HepG2 (cell line): ENCODE data around the gene CEP131. TPM values are rescaled to one million over a fixed set of nuclear protein-coding genes. Genes with fewer than 3 reads are reported as not detected.

Experiments
- ARID4A ChIP-seq: sonication (generic); formaldehyde crosslinking; IDR thresholded peaks from 2 replicates; pipeline ENCODE4 v1.5.0; 2020; ENCODE audit warnings: mild to moderate bottlenecking, missing genetic modification reagents, borderline replicate concordance
- ATF1 ChIP-seq: IDR thresholded peaks from 2 replicates; pipeline ENCODE4 v1.6.1; 2016; ENCODE audit warnings: mild to moderate bottlenecking, control low read depth
- FOXC1 ChIP-seq: sonication (generic); formaldehyde crosslinking; IDR thresholded peaks from 2 replicates; pipeline ENCODE4 v1.8.0; 2022; ENCODE audit warnings: mild to moderate bottlenecking, missing genetic modification reagents, borderline replicate concordance
- GABPB1 ChIP-seq: IDR thresholded peaks from 2 replicates; pipeline ENCODE4 v1.6.1; 2016; ENCODE audit warnings: mild to moderate bottlenecking, missing genetic modification reagents, moderate library complexity, missing compliant biosample characterization
- HCFC1 ChIP-seq: fragments of 150-350 bp; IDR thresholded peaks from 2 replicates; pipeline ENCODE4 v1.6.1; 2014; ENCODE audit warnings: low read depth, low read length
- HDAC1 ChIP-seq: sonication (generic); formaldehyde crosslinking; IDR thresholded peaks from 2 replicates; pipeline ENCODE4 v1.5.1; 2020; ENCODE audit warnings: mild to moderate bottlenecking, missing genetic modification reagents
- HOXA3 ChIP-seq: sonication (generic); formaldehyde crosslinking; IDR thresholded peaks from 2 replicates; pipeline ENCODE4 v1.5.0; 2020; ENCODE audit warnings: missing genetic modification reagents
- MED13 ChIP-seq: sonication (generic); formaldehyde crosslinking; IDR thresholded peaks from 2 replicates; pipeline ENCODE4 v1.5.0; 2020; ENCODE audit warnings: missing genetic modification reagents
- MLLT10 ChIP-seq: sonication (generic); formaldehyde crosslinking; IDR thresholded peaks from 2 replicates; pipeline ENCODE4 v1.4.0; 2020; ENCODE audit warnings: missing genetic modification reagents
- ZBTB1 ChIP-seq: sonication (generic); formaldehyde crosslinking; IDR thresholded peaks from 2 replicates; pipeline ENCODE4 v1.4.0; 2020; ENCODE audit warnings: missing genetic modification reagents, borderline replicate concordance
- ZNF263 ChIP-seq: sonication (generic); formaldehyde crosslinking; IDR thresholded peaks from 2 replicates; pipeline ENCODE4 v1.4.0; 2020; ENCODE audit warnings: missing genetic modification reagents
- ZNF558 ChIP-seq: sonication (generic); formaldehyde crosslinking; IDR thresholded peaks from 2 replicates; pipeline ENCODE4 v1.9.0; 2022; ENCODE audit warnings: mild to moderate bottlenecking, missing genetic modification reagents, borderline replicate concordance
- ZNF670 ChIP-seq: sonication (generic); formaldehyde crosslinking; IDR thresholded peaks from 2 replicates; pipeline ENCODE4 v1.8.0; 2022; ENCODE audit warnings: mild to moderate bottlenecking, missing genetic modification reagents, borderline replicate concordance
- ZNF784 ChIP-seq: sonication (generic); formaldehyde crosslinking; IDR thresholded peaks from 2 replicates; pipeline ENCODE4 v1.5.1; 2020; ENCODE audit warnings: missing genetic modification reagents, mild to moderate bottlenecking, borderline replicate concordance
- ZNF883 ChIP-seq: sonication (generic); formaldehyde crosslinking; IDR thresholded peaks from 2 replicates; pipeline ENCODE4 v1.5.1; 2020; ENCODE audit warnings: mild to moderate bottlenecking, missing genetic modification reagents; ENCODE audit errors: not compliant biosample characterization
- ZNF891 ChIP-seq: sonication (generic); formaldehyde crosslinking; IDR thresholded peaks from 2 replicates; pipeline ENCODE4 v1.5.0; 2020; ENCODE audit warnings: mild to moderate bottlenecking, missing genetic modification reagents
- polyA plus RNA-seq, 8 experiments: library from polyadenylated mRNA; depleted of rRNA in 3 of 8; stranded (reverse) in 7 of 8; unstranded in 1 of 8; fragments of >200 nt; fragmentation: Illumina TruSeq in 4 of 8; extraction: Trizol in 4 of 8; gene quantifications; 2 replicates each; pipeline versions ENCODE4 v1.2.1 to v1.2.3, GENCODE V29; 2011 to 2016; ENCODE audit warnings: low read depth in 4 of 8, missing spikeins in 1 of 8, mixed read lengths in 1 of 8; ENCODE audit not compliant: insufficient read depth in 1 of 8
- total RNA-seq, 5 experiments: library from RNA; depleted of rRNA; stranded (reverse); fragments of >200 nt; fragmentation: Illumina TruSeq; extraction: Trizol; gene quantifications; 2 replicates each; pipeline ENCODE4 v1.2.3, GENCODE V29; 2016; ENCODE audit warnings: low read depth in 1 of 5
- TF ChIP-seq, protein P1 (sequence below): IDR thresholded peaks from 2 replicates; pipeline ENCODE4 v1.6.1; 2018; ENCODE audit warnings: missing genetic modification reagents, mild to moderate bottlenecking, missing compliant biosample characterization
- TF ChIP-seq, protein P2 (sequence below): sonication (generic); formaldehyde crosslinking; IDR thresholded peaks from 2 replicates; pipeline ENCODE4 v1.4.0; 2020; ENCODE audit warnings: mild to moderate bottlenecking, missing genetic modification reagents

CEP131 gene
- total and polyA plus RNA-seq, 2 of the 13 experiments (the other 11 are each of a cell fraction or from before 2014, with no cell fraction given): 5.0 to 16.8 TPM

DNA sequence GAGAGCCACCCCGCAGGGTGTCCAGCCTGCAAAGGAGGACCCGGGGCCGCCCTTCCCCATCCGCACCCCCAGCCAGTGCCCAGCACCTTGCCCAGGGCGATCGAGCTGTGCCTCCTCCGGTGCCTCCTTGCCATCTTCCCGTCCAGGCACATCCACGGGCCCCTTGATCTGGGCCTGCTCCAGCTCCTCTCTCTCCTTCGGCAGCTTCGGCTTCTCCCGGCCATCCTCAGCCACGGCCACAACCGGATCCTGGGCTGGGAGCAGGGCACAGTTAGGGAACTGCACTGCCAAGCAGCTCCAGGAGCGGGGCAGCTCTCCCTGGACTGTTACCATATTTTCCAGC is 30.2 kb upstream of the CEP131 start (continued):
- 0 out of 2 replicates have a peak, but pooled peaks have one; percentile 47 for TF ChIP-seq ARID4A (CRISPR knock-in tag)
- TF ChIP-seq ZNF784 (CRISPR knock-in tag): 0 out of 2 replicates have a peak, but pooled peaks have one; percentile 53
- peak; percentile 34 for TF ChIP-seq ZNF883
- TF ChIP-seq HCFC1: no peak
- no peak for TF ChIP-seq ATF1 (CRISPR knock-in tag)
- 0 out of 2 replicates have a peak, but pooled peaks have one; percentile 46 for TF ChIP-seq HDAC1 (CRISPR knock-in tag)
- no peak for TF ChIP-seq ZNF670 (CRISPR knock-in tag)
- TF ChIP-seq, protein P1, sequence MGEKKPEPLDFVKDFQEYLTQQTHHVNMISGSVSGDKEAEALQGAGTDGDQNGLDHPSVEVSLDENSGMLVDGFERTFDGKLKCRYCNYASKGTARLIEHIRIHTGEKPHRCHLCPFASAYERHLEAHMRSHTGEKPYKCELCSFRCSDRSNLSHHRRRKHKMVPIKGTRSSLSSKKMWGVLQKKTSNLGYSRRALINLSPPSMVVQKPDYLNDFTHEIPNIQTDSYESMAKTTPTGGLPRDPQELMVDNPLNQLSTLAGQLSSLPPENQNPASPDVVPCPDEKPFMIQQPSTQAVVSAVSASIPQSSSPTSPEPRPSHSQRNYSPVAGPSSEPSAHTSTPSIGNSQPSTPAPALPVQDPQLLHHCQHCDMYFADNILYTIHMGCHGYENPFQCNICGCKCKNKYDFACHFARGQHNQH (CRISPR knock-in tag): 0 out of 2 replicates have a peak, but pooled peaks have one; percentile 23
- no peak for TF ChIP-seq MED13 (CRISPR knock-in tag)
- no peak for TF ChIP-seq ZNF263
- TF ChIP-seq, protein P2, sequence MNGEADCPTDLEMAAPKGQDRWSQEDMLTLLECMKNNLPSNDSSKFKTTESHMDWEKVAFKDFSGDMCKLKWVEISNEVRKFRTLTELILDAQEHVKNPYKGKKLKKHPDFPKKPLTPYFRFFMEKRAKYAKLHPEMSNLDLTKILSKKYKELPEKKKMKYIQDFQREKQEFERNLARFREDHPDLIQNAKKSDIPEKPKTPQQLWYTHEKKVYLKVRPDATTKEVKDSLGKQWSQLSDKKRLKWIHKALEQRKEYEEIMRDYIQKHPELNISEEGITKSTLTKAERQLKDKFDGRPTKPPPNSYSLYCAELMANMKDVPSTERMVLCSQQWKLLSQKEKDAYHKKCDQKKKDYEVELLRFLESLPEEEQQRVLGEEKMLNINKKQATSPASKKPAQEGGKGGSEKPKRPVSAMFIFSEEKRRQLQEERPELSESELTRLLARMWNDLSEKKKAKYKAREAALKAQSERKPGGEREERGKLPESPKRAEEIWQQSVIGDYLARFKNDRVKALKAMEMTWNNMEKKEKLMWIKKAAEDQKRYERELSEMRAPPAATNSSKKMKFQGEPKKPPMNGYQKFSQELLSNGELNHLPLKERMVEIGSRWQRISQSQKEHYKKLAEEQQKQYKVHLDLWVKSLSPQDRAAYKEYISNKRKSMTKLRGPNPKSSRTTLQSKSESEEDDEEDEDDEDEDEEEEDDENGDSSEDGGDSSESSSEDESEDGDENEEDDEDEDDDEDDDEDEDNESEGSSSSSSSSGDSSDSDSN (CRISPR knock-in tag): no peak
- TF ChIP-seq ZNF891 (CRISPR knock-in tag): 0 out of 2 replicates have a peak, but pooled peaks have one; percentile 44
- TF ChIP-seq FOXC1 (CRISPR knock-in tag): 0 out of 2 replicates have a peak, but pooled peaks have one; percentile 7
- TF ChIP-seq GABPB1: peak; percentile 26; the same call in 1 of the 2 replicates
- no peak for TF ChIP-seq MLLT10 (CRISPR knock-in tag)
- no peak for TF ChIP-seq HOXA3 (CRISPR knock-in tag)
- no peak for TF ChIP-seq ZNF558 (CRISPR knock-in tag)
- TF ChIP-seq ZBTB1 (CRISPR knock-in tag): no peak
